HPDE6-E6E7 (cell line): Measurements from ENCODE around the gene INTS15.
"Not testable (repeated sequence)": the region's sequence is repeated elsewhere in the genome, so short reads cannot be mapped to it uniquely, and the experiment has no call there.

Source experiments
- DNase-seq: peaks from one replicate; pipeline ENCODE4 v3.0.0; 2011; ENCODE audit warnings: missing footprints; ENCODE audit errors: extremely low spot score

The INTS15 gene

GRCh38 chr7:6576867-6577368 lies 12.9 kb upstream of the INTS15 start:
- not testable (repeated sequence) for DNase-seq

DNA sequence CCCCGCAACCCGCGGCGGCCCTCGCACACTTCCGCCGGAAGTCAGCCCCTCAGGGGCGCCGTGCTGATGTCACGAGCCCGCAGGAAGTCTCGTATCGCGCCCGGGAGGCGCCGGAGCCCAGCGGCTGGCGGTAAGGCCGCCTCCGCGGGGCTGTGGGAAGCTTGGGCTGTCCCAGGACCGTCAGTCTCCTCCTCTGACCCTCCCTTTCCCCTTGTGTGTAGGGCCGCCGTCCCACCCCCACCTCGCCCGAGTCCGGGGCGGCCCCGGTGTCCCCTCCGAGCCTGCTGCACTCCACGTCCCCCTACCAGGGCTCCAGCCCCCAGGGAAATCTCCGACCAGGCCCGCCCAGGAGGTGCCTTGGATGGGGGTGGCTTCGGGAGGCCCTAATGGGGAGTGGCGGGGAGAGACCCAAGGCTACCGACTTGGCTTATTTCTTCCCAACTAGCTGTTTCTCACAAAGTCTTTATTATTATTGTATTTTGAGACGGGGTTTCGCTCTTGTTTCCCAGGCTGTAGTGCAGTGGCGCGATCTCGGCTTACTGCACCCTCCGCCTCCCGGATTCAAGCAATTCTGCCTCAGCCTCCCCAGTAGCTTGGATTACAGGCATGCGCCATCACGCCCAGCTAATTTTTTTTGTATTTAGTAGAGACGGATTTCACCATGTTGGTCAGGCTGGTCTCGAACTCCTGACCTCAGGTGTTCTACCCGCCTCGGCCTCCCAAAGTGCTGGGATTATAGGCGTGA lies 12.3 kb upstream of the INTS15 start, which contains the start of gene ZDHHC4:
Gene ZDHHC4 (plus strand): TSS at position 86 of the 745 bp plus-strand sequence. CDS start 3,108 bp downstream, outside the sequence.
- DNase-seq, result peak; percentile 90

GRCh38 chr7:6578114-6579084 lies 11.4 kb upstream of the INTS15 start:
- DNase-seq, result no peak

DNA sequence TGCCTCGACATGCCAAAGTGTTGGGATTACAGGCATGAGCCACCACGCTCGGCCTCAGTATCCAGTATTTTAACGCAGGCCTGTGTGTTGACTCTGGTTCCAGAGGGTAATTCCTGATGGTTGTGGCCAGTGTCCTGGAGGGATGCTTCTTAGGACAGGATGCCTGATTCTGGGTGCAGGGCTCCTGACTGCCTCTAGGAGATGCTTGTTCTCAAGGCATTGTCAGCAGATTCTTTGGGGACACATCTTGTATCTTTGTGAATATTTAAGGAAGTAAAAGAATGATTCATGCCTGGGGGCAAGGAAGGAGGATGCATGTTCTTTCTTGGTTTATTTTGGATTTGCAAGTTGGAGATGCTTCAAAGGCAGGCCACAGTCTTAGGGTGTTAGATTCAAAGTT lies 10.4 kb upstream of the INTS15 start:
- no peak for DNase-seq

DNA sequence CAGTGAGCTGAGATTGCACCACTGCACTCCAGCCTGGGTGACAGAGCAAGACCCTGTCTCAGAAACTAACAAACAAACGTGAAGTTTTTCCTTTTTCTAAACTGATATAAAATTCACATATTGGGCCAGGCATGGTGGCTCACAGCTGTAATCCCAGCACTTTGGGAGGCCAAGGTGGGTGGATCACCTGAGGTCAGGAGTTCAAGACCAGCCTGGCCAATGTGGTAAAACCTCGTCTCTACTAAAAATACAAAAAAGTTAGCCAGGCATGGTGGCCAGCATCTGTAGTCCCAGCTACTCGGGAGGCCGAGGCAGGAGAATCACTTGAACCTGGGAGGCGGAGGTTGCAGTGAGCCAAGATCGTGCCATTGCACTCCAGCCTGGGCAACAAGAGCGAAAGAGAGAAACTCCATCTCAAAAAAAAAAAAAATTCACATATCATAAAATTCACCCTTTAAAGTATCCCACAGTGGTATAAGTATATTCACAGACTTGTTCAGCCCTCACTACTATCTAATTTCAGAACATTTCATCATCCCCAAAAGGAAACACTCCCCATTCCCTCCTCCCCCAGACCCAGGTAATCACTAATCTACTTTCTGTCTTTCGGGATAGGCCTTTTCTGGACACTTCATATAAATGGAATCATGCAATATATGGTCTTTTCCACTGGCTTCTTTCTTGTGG lies 3.9 kb upstream of the INTS15 start:
- DNase-seq, result not testable (repeated sequence)

DNA sequence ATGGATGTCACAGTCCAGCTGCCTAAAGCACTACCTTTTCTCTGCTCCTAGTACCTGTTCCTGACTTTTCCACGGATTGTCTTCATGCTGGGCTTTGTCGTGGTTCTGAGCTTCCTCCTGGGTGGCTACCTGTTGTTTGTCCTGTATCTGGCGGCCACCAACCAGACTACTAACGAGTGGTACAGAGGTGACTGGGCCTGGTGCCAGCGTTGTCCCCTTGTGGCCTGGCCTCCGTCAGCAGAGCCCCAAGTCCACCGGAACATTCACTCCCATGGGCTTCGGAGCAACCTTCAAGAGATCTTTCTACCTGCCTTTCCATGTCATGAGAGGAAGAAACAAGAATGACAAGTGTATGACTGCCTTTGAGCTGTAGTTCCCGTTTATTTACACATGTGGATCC lies 1.3 kb upstream of the INTS15 start:
- DNase-seq, result no peak

- DNase-seq, result no peak
Observed at GRCh38 chr7:6589151-6589828, 531 bp upstream of the INTS15 start.

DNA sequence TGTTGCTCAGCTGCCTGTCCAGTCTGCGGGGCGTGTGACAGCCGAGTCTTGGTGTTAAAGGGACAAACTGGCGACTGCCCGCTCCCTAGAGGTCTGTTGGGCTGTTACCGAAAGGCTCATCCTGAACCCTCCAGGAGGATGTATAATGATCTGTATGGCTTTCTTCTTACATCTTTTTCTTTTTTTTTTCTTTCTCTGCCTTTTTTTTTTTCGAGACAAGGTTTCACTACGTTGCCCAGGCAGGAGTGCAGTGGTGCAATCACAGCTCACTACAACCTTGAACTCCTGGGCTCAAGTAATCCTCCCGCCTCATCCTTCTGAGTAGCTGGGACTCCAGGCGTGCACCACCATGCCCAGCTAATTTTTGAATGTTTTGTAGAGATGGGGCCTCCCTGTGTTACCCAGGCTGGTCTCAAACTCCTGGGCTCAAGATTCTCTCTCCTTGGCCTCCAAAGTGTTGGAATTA lies 857 bp downstream of the INTS15 start:
- DNase-seq, result no peak

- DNase-seq, result no peak
Observed at GRCh38 chr7:6600093-6600492, 10.3 kb downstream of the INTS15 start.

GRCh38 chr7:6604458-6604857 lies 14.6 kb downstream of the INTS15 start:
- no peak for DNase-seq

DNA sequence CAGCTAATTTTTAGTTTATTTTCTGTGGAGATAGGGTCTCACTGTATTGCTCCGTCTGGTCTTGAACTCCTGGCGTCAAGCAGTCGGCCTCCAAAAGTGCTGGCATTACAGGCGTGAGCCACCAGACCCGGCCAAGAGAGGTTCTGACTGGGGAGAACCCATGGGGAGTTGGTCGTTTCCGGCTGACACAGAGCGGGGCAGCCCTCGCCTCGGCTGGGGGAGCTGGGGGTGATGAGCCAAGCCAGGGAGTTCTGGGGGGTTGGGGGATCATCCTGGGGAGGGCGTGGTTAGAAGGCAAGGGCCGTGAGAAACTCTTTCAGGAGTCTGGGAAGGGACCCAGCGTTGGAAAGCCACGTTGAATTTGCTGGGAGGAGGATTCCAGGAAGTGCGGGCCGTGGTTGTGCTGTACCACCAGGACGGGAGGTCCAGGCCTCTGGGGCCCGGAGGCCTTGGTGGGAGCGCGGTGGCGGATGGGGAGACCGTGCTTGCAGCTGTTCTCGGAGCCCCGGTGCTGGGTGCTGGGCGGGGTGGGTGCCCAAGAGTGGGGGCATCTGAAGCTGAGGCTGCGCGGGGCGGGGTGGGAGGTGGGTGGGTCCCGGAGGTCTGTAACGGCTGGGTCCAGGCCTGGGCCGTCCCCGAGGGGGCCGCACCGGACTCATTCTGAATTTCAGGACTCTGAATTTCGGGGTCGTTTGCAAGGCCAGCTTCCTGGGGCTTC lies 17.2 kb downstream of the INTS15 start:
- no peak for DNase-seq

DNA sequence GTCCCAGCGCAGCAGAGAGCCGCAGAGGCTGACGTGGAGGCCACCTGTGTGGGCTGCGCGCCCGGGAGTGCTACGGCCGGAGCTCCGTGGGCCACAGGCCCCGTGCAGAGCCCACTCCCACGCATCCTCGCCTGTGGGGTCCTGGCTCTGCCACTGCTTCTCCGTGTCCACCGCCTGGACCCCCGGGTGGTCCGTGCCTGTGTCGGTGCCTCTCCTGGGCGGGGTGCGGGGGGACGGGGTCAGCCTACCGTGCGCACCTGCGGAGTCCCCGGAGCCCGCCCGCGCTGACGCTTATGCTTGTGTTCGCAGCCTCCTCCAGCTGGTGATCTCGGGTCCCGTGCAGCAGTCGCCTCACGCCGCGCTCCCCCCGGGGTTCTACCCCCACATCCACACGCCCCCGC lies 17.8 kb downstream of the INTS15 start:
- no peak for DNase-seq

GRCh38 chr7:6608081-6608480 lies 18.3 kb downstream of the INTS15 start:
- DNase-seq, result no peak

- no peak for DNase-seq
Observed at GRCh38 chr7:6608794-6609193, 19.0 kb downstream of the INTS15 start.

GRCh38 chr7:6612819-6613218 lies 23.0 kb downstream of the INTS15 start:
- no peak for DNase-seq

GRCh38 chr7:6613706-6614105 lies 23.9 kb downstream of the INTS15 start:
- DNase-seq, result no peak

DNA sequence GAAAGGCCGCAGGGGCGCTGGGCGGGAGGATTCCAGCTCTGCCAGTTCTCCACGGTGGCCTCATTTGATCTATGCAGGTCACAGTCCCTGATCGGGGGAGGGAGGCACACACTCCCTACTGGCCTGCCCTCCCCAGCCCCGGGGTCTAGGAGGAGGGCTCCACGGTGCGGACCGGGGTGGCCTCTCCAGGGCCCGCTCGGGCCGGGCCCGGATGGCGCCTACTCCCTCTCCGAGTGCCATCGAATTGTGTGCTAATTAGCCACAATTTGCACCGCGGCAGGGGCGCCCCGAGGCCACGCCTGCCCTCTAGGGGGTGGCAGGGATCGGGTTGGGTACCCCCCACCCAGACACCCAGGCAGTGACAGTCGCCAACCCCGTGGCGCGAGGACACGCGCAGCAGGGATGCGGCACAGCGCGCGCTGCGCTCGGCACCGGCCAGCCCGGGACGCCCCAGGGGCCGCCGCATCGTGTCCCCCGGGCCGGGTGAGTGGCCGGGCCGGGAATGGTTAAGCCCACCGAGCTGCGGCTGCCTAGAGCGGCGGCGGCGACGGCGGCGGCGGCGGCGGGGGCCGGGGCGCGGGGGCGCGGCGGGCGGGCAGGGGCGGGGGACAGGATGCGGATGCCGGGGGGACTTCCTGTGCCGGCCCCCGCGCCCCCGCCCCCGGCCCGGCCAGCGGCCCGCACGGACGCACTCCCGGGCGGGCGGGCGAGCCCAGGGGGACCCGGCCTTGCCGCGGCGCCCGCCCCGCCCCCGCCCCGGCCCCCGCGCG lies 25.3 kb downstream of the INTS15 start, which contains the start of gene ZNF853:
Gene ZNF853 (plus strand): TSS at position 658 of the 770 bp plus-strand sequence. CDS start 565 bp downstream, outside the sequence.
- no peak for DNase-seq

DNA sequence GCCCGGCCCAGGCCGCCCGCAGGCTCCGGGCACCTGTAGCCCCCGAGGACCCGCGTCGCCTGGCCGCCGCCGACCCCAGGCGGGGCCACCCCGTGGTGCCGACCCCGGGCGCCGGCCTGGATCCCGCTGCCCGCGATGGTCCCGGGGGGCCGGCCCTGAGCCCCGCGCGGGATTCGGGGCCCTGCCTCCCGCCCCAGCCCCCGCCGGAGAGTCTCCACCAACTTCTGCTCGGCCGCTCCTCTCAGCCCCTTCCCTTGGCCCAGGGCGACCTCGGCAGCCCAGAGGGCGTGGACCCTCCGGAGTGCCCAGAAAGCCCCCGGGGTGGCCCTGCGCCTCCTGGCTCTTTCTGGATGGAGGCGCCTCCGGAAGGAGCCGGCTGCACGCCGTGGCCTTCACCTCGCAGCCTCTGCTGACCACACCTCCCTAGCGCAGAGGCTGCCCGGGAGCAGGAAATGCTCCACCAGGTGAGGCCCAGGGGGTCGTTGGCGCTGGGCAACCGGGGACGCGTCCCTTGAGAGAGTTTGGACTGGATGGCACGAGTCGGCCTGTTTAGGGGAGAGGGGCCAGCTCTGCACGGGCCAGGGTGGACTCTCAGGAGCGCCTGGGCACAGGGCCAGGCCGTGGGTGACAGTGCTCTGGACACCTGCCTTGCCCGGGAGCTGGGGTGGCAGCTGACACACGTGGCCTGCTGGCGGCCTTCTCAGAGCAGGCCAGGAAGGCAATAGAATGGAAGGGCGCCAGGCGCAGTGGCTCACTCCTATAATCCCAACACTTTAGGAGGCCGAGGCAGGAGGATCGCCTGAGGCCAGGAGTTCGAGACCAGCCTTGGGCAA lies 26.1 kb downstream of the INTS15 start:
- no peak for DNase-seq
